HEK293 (cell line): ENCODE results near the gene CSNK2A1.

Experiments
- CTCF ChIA-PET: fragments of 350-600 bp; formaldehyde crosslinking; extraction: SDS; loops from one replicate; lab custom pipeline; 2021; ENCODE audit warnings: antibody characterized with exemption; lab: Yijun Ruan, JAX
- POLR2A ChIA-PET: fragments of 300-600 bp; formaldehyde crosslinking; extraction: SDS; loops from one replicate; lab custom pipeline; 2020; ENCODE audit warnings: antibody characterized with exemption, inconsistent platforms; lab: Yijun Ruan, JAX
- H3K27ac ChIP-seq: fragments of 200-500 bp; sonication (Bioruptor generic); 2 replicates; pipeline ENCODE4 v1.5.1; 2014; ENCODE audit warnings: low read depth, low read length, control low read depth, inconsistent platforms; ENCODE audit errors: extremely low read depth
- H3K36me3 ChIP-seq, 2 experiments: fragments of 200-500 bp in 1 of 2; sonication (Bioruptor generic) in 1 of 2; 1 replicate in 1 of 2; 2 replicates in 1 of 2; pipeline ENCODE4 v1.5.1; 2014 to 2017; ENCODE audit warnings: inconsistent platforms in 2 of 2, low read length in 2 of 2; ENCODE audit not compliant: control insufficient read depth in 2 of 2, insufficient read depth in 1 of 2
- H3K4me1 ChIP-seq: fragments of 200-500 bp; sonication (Bioruptor generic); 2 replicates; pipeline ENCODE4 v1.5.1; 2014; ENCODE audit warnings: mild to moderate bottlenecking, low read length, inconsistent platforms; ENCODE audit not compliant: control insufficient read depth, insufficient read depth
- H3K4me3 ChIP-seq: 2 replicates; pipeline ENCODE4 v1.5.1; 2011; ENCODE audit warnings: low read depth, mild to moderate bottlenecking, control low read depth, low read length, moderate library complexity
- H3K9me3 ChIP-seq: fragments of 200-500 bp; sonication (Bioruptor generic); 2 replicates; pipeline ENCODE4 v1.5.1; 2014; ENCODE audit warnings: low read depth, low read length, inconsistent platforms; ENCODE audit not compliant: control insufficient read depth, insufficient read depth
- ATF2 ChIP-seq: fragments of 450-650 bp; formaldehyde crosslinking; IDR thresholded peaks from 2 replicates; pipeline ENCODE4 v1.5.1; 2016; ENCODE audit warnings: missing biosample characterization, missing genetic modification characterization, low read depth
- CTCF ChIP-seq: fragments of 450-650 bp; formaldehyde crosslinking; IDR thresholded peaks from 2 replicates; pipeline ENCODE4 v1.5.1; 2016; ENCODE audit warnings: missing biosample characterization, missing genetic modification characterization
- EGR2 ChIP-seq: fragments of 450-650 bp; formaldehyde crosslinking; IDR thresholded peaks from 2 replicates; pipeline ENCODE4 v1.5.1; 2016; ENCODE audit warnings: low read depth, missing biosample characterization, missing genetic modification characterization
- HIC1 ChIP-seq: fragments of 450-650 bp; formaldehyde crosslinking; IDR thresholded peaks from 2 replicates; pipeline ENCODE4 v1.5.1; 2016; ENCODE audit warnings: missing biosample characterization, missing genetic modification characterization
- PRDM4 ChIP-seq: fragments of 450-650 bp; formaldehyde crosslinking; IDR thresholded peaks from 2 replicates; pipeline ENCODE4 v1.5.1; 2017; ENCODE audit warnings: missing biosample characterization, missing genetic modification characterization
- SCRT1 ChIP-seq: fragments of 450-650 bp; formaldehyde crosslinking; IDR thresholded peaks from 2 replicates; pipeline ENCODE4 v1.5.1; 2016; ENCODE audit warnings: missing biosample characterization, missing genetic modification characterization, borderline replicate concordance
- TCF7L2 ChIP-seq: IDR thresholded peaks from 2 replicates; pipeline ENCODE4 v1.6.1; 2011; ENCODE audit warnings: low read depth, mild to moderate bottlenecking, inconsistent platforms, low read length, moderate library complexity, borderline replicate concordance
- ZBTB10 ChIP-seq: fragments of 450-650 bp; formaldehyde crosslinking; IDR thresholded peaks from 2 replicates; pipeline ENCODE4 v1.5.1; 2016; ENCODE audit warnings: missing biosample characterization, missing genetic modification characterization
- ZBTB48 ChIP-seq: fragments of 450-650 bp; formaldehyde crosslinking; IDR thresholded peaks from 2 replicates; pipeline ENCODE4 v1.5.1; 2016; ENCODE audit warnings: missing biosample characterization, missing genetic modification characterization
- ZFHX2 ChIP-seq: fragments of 450-650 bp; formaldehyde crosslinking; conservative IDR thresholded peaks from 2 replicates; pipeline ENCODE4 v1.5.1; 2016; ENCODE audit warnings: missing biosample characterization, missing genetic modification characterization
- ZIC2 ChIP-seq: fragments of 450-650 bp; formaldehyde crosslinking; IDR thresholded peaks from 2 replicates; pipeline ENCODE4 v1.5.1; 2016; ENCODE audit warnings: missing biosample characterization, missing genetic modification characterization
- ZNF121 ChIP-seq: fragments of 450-650 bp; formaldehyde crosslinking; IDR thresholded peaks from 2 replicates; pipeline ENCODE4 v1.5.1; 2016; ENCODE audit warnings: missing biosample characterization, missing genetic modification characterization
- ZNF157 ChIP-seq: fragments of 450-650 bp; formaldehyde crosslinking; IDR thresholded peaks from 2 replicates; pipeline ENCODE4 v1.5.1; 2016; ENCODE audit warnings: missing biosample characterization, missing genetic modification characterization
- ZNF202 ChIP-seq: fragments of 450-650 bp; formaldehyde crosslinking; IDR thresholded peaks from 2 replicates; pipeline ENCODE4 v1.5.1; 2016; ENCODE audit warnings: missing biosample characterization, missing genetic modification characterization, borderline replicate concordance
- ZNF266 ChIP-seq: fragments of 450-650 bp; formaldehyde crosslinking; IDR thresholded peaks from 2 replicates; pipeline ENCODE4 v1.5.1; 2016; ENCODE audit warnings: missing biosample characterization, missing genetic modification characterization, low read depth
- ZNF398 ChIP-seq: fragments of 450-650 bp; formaldehyde crosslinking; IDR thresholded peaks from 2 replicates; pipeline ENCODE4 v1.5.1; 2017; ENCODE audit warnings: missing biosample characterization, missing genetic modification characterization
- ZNF580 ChIP-seq: fragments of 450-650 bp; formaldehyde crosslinking; IDR thresholded peaks from 2 replicates; pipeline ENCODE4 v1.5.1; 2016; ENCODE audit warnings: missing biosample characterization, missing genetic modification characterization
- ZNF658 ChIP-seq: fragments of 450-650 bp; formaldehyde crosslinking; IDR thresholded peaks from 2 replicates; pipeline ENCODE4; 2016; ENCODE audit warnings: missing biosample characterization, missing genetic modification characterization
- ZNF664 ChIP-seq: fragments of 450-650 bp; formaldehyde crosslinking; IDR thresholded peaks from 2 replicates; pipeline ENCODE4 v1.5.1; 2016; ENCODE audit warnings: missing biosample characterization, missing genetic modification characterization
- ZSCAN16 ChIP-seq: fragments of 450-650 bp; formaldehyde crosslinking; IDR thresholded peaks from 2 replicates; pipeline ENCODE4 v1.5.1; 2016; ENCODE audit warnings: missing biosample characterization, missing genetic modification characterization

The CSNK2A1 gene

GRCh38 chr20:584971-585301 lies 41.3 kb upstream of the CSNK2A1 start:
- CTCF ChIA-PET = interaction anchor here (2.4 kb wide), 1 partner anchor 61 kb away, joined by 9 read pairs; no protein-coding TSS in a partner anchor
- POLR2A ChIA-PET = no interaction called here
- no peak for TF ChIP-seq ATF2 (tag by site-specific recombination)
- no peak for TF ChIP-seq ZBTB10
- no peak for TF ChIP-seq ZNF121
- no peak for TF ChIP-seq ZIC2 (tag by site-specific recombination)

GRCh38 chr20:584161-584970 lies 40.8 kb upstream of the CSNK2A1 start:
- TF ChIP-seq ZNF398 (tag by site-specific recombination) (no peak), ZNF658 (tag by site-specific recombination) (no peak), ZNF157 (tag by site-specific recombination) (no peak), ZNF580 (tag by site-specific recombination) (no peak), PRDM4 (tag by site-specific recombination) (no peak), ZNF121 (no peak), ZFHX2 (tag by site-specific recombination) (peak; percentile 37), ZNF202 (tag by site-specific recombination) (no peak), HIC1 (tag by site-specific recombination) (no peak), TCF7L2 (no peak), ZNF266 (tag by site-specific recombination) (no peak), SCRT1 (no peak), ZSCAN16 (tag by site-specific recombination) (no peak), CTCF (tag by site-specific recombination) (no peak), ZBTB48 (tag by site-specific recombination) (no peak), ZNF664 (tag by site-specific recombination) (no peak), EGR2 (tag by site-specific recombination) (peak; percentile 72; the same call in 1 of the 2 replicates)
- H3K4me1 ChIP-seq = no peaks in the 10 kb centered on the region
- no peak overlapping the region for H3K4me3 ChIP-seq
- ChIA-PET POLR2A (no interaction called here), CTCF (interaction anchor here (1.0 to 2.4 kb wide), 3 partner anchors 22 to 83 kb away, joined by 3 to 9 read pairs (median 3); no protein-coding TSS in a partner anchor)
- no peaks in the 10 kb centered on the region for H3K9me3 ChIP-seq
- H3K36me3 ChIP-seq = no peaks in the 10 kb centered on the region
- no peak overlapping the region for H3K27ac ChIP-seq

More at GRCh38 chr20:584971-585301, 41.3 kb upstream of the CSNK2A1 start:
- Histone ChIP-seq H3K27ac (no peak overlapping the region), H3K4me1 (no peaks in the 10 kb centered on the region), H3K4me3 (no peak overlapping the region), H3K9me3 (no peaks in the 10 kb centered on the region), H3K36me3 (no peaks in the 10 kb centered on the region)
